WERI-Rb-1 (cell line): ENCODE results near the gene GYPC.

ENCODE experiments used
- DNase-seq: peaks from one replicate; pipeline ENCODE4 v3.0.0-alpha.2; 2020
- H3K27ac ChIP-seq: fragments of 250-450 bp; sonication (Bioruptor Pico); 2 replicates; pipeline ENCODE4 v1.5.1; 2020; ENCODE audit warnings: mild to moderate bottlenecking, moderate library complexity
- H3K27me3 ChIP-seq: fragments of 250-450 bp; sonication (Bioruptor Pico); 2 replicates; pipeline ENCODE4 v1.5.1; 2021; ENCODE audit warnings: mild to moderate bottlenecking, low read depth, moderate library complexity; ENCODE audit not compliant: insufficient read depth, severe bottlenecking
- H3K36me3 ChIP-seq: fragments of 250-450 bp; sonication (Bioruptor Pico); 2 replicates; pipeline ENCODE4 v1.5.1; 2020; ENCODE audit warnings: mild to moderate bottlenecking, moderate library complexity
- H3K4me3 ChIP-seq: 2 replicates; pipeline ENCODE4 v1.5.1; 2011; ENCODE audit warnings: low read depth, mild to moderate bottlenecking, control low read depth, low read length
- H3K9me3 ChIP-seq: fragments of 250-450 bp; sonication (Bioruptor Pico); 2 replicates; pipeline ENCODE4 v1.5.1; 2021; ENCODE audit warnings: mild to moderate bottlenecking, moderate library complexity; ENCODE audit not compliant: severe bottlenecking
- CTCF ChIP-seq: IDR thresholded peaks from 2 replicates; pipeline ENCODE4 v1.5.1; 2011; ENCODE audit warnings: low read depth, mild to moderate bottlenecking, control low read depth, inconsistent platforms, low read length

GYPC gene

GRCh38 chr2:126665483-126665882 is 9.5 kb downstream of the GYPC start:
- peaks cover 66% of the 10 kb centered on the region for H3K27me3 ChIP-seq
- no peak for TF ChIP-seq CTCF

GRCh38 chr2:126668254-126668653 is 12.3 kb downstream of the GYPC start:
- H3K36me3 ChIP-seq: no peaks in the 10 kb centered on the region
- TF ChIP-seq CTCF: no peak
- H3K27ac ChIP-seq: no peak overlapping the region
- no peaks in the 10 kb centered on the region for H3K9me3 ChIP-seq
- DNase-seq: no peak
- peaks cover 63% of the 10 kb centered on the region for H3K27me3 ChIP-seq
- H3K4me3 ChIP-seq: no peak overlapping the region

More at GRCh38 chr2:126665483-126665882, 9.5 kb downstream of the GYPC start:
- H3K4me3 ChIP-seq: no peak overlapping the region
- DNase-seq: no peak
- H3K36me3 ChIP-seq: no peaks in the 10 kb centered on the region
- H3K27ac ChIP-seq: no peak overlapping the region
- H3K9me3 ChIP-seq: no peaks in the 10 kb centered on the region

GRCh38 chr2:126669772-126670171 is 13.8 kb downstream of the GYPC start:
- no peaks in the 10 kb centered on the region for H3K9me3 ChIP-seq
- peaks cover 68% of the 10 kb centered on the region for H3K27me3 ChIP-seq
- no peak for TF ChIP-seq CTCF
- H3K36me3 ChIP-seq: no peaks in the 10 kb centered on the region
- no peak for DNase-seq
- H3K4me3 ChIP-seq: no peak overlapping the region
- no peak overlapping the region for H3K27ac ChIP-seq

DNA sequence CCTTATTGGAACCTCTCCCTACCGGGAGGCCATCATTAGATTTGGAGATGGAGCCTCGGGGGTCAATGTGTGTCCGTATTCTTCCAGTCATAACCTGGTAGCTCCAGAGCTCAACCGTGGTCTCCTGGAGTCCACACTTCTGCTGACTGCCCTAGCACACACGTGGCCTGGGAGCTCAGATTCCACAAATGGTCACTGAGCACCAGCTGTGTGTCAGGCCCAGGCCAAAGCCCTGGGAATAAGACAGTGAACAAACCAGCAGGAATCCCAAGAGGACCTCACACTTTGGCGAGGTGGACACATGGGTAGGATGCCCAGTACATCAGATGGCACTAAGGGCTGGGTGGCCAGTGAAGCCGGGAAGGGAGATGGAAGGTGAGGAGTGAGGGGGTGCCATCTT is 15.5 kb downstream of the GYPC start:
- TF ChIP-seq CTCF: no peak
- no peak for DNase-seq
- Histone ChIP-seq H3K27me3 (peaks cover 63% of the 10 kb centered on the region), H3K4me3 (no peak overlapping the region), H3K36me3 (no peaks in the 10 kb centered on the region), H3K9me3 (peaks cover 13% of the 10 kb centered on the region), H3K27ac (no peak overlapping the region)

DNA sequence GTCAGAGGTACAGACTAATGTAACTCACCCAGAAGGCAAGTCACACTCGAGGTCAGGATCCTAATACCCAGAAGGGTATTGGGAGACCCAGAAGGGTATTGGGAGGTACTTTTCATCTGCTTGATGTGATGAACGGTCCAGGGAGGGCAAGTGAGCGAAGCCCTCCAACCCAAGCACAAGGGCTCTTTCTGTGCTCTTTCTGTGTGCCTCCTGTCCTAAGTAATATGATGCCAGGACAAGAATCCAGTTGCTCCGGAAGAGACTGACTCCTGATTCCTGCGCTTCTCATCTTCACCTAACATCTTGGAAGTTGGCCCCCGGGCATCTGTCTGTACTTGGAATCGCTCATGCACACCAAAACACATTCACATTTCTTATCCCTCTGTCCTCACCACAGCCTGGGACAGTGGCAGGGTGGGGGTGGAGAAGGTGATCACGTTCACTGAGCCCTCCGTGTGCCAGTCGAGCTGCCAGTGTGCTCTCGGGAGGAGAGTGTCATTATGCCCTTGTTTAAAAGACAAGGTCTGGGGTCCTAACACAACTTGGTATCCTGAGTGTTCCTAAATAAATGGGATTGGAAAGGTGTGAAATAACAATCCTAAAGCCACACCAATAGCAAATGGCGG is 17.1 kb downstream of the GYPC start:
- H3K4me3 ChIP-seq: no peak overlapping the region
- H3K9me3 ChIP-seq: peaks cover 17% of the 10 kb centered on the region
- H3K27me3 ChIP-seq: peaks cover 52% of the 10 kb centered on the region
- TF ChIP-seq CTCF: no peak
- H3K27ac ChIP-seq: no peak overlapping the region
- no peak for DNase-seq
- H3K36me3 ChIP-seq: no peaks in the 10 kb centered on the region
